HG03196 (cell line): ENCODE data around the gene MMD.
"Not testable (repeated sequence)": the region's sequence is repeated elsewhere in the genome, so short reads cannot be mapped to it uniquely, and the experiment has no call there.

Source experiments
- ATAC-seq: cut with Tn5 transposase; IDR thresholded peaks from one replicate; pipeline ENCODE4 v1.9.1; 2021; ENCODE audit not compliant: unreplicated experiment

The MMD gene, protein sequence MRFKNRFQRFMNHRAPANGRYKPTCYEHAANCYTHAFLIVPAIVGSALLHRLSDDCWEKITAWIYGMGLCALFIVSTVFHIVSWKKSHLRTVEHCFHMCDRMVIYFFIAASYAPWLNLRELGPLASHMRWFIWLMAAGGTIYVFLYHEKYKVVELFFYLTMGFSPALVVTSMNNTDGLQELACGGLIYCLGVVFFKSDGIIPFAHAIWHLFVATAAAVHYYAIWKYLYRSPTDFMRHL

DNA sequence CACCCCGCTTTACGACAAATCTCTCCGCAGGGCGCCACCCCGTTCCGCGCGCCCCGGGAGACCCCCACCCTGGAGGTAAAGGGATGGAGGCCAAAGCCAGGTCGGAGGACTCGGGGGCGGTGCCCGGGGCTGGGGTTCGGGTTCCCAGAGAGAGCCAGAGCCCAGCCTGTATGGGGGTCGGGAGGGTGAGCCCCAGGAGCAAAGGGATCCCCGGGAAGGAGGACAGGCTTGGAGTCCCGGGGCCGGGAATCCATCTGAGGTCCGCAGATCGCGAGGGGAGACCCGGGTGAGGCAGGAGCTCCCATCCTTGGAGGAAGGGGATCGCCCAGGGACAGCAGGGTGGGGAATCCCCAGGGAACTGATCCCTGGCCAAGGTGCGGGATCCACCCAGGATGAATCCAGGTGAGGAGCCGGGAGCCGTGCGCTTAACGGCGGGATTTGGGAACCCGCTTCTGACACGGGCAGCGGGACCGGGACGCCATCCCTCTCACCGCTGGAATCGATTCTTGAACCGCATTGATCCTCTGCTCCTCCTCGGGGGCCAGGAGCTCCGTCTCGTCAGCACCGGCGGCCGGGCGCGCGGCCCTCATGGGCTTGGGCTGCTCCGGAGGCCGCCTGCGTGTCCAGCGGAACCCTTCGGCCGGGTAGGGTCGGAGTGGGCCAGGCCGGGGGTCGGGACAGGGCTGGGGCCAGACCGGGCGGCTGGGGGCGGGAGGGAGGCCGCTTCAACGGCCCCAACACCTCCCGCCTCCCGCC lies at the start of gene MMD:
MMD (minus strand) TSS at position 657 of the 756 bp plus-strand sequence; CDS start at position 517, 140 bp downstream.
- ATAC-seq, result peak; percentile 8

DNA sequence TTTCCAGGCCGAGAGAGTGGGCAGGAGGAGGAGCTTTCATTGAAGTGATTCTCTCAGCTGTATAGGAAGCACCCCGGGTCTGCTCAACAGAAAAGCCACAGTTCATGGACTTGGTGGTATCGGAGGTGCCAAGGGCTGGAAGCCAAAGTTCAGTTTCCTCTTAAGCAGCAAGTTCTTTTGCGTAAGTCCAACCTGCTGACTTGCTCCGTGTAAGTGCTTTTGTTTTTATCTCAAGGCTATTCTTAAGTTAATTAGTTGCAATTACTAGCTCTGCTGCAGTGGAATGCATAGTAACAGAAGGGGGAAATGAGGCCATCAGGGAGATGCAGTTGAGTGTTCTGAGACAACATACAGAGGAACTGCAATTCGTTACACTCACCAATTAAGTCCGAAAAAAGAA lies 45.0 kb upstream of the MMD start:
- ATAC-seq, result no peak

DNA sequence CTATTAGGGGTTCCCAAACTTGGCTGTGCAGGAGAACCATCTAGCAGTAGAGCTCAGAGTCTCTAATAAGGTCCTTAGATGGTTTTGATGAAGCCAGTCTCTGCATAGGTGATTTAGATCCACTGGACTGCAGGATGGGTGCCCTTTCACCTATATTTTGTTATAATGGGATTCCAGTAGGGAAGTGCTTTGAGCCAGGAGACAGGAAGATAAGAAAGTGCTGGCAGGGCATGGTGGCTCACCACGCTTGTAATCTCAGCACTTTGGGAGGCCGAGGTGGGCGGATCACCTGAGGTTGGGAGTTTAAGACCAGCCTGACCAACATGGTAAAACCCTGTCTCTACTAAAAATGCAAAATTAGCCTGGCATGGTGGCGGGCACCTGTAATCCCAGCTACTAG lies 44.1 kb upstream of the MMD start:
- not testable (repeated sequence) for ATAC-seq

DNA sequence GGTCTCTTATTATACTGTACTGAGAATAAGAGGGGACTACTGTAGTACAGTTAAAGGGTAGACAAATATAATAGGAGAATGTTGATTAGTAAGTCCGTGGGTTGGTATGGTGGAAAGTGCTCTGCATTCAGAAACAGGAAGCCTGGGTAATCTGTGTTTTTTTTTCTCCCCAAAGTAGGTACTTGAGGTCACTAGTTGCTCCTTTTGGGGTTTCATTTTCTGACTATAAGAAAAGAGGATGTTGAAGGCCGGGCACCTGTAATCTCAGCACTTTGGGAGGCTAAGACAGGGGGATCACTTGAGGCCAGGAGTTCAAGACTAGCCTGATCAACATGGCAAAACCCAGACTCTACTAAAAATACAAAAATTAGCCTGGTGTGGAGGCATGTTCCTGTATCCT lies 42.0 kb upstream of the MMD start:
- ATAC-seq, result peak; percentile 59

DNA sequence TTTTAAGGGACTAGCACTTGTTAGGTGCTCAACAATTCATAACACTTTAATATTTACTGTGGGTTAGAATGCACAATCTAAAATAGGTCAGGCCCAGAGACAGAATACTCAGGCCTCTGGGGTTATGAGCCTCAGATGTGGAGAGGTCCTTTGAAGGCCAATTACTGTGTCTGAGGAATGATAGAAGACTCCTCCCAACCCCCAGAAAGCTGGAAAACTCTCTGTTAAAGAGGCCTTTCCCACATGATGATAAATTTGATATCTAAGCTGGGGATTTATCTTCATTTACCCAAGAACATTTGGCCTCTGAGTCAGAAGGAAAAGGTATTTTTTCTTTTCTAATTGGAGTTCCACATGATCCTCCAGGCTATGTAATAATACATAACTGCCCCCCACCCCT lies 41.1 kb upstream of the MMD start:
- no peak for ATAC-seq

DNA sequence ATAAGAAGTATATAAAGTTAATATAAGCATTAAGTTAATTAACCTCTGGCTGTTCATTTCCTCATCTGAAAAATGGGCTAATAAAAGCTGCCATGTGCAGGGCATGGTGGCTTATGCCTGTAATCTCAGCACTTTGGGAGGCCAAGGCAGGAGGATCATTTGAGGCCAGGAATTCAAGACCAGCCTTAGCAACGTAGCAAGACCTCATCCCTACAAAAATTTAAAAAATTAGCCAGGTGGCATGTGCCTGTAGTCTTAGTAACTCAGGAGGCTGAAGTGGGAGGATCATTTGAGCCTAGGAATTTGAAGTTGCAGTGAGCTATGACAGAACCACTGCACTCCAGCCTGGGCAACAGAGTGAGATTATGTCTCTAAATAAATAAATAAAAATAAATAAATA lies 40.6 kb upstream of the MMD start:
- no peak for ATAC-seq

DNA sequence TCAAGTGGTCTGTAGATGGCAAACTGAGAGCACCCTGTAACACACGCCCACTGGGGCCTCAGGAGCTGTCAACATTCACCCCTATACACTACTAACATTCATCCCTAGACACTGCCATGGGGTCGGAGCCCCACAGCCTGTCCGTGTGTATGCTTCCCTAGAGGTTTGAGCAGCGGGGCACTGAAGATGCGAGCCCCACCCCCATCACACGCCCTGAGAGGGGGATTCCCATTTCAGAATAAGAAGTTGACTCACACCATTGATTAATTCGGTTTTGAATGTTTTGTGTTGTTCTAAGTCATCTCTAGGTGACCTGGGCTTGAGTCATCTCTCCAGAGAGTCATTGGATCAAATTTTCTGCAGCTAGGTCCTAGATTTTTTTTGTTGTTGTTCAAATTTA lies 37.3 kb upstream of the MMD start:
- peak; percentile 44 for ATAC-seq

DNA sequence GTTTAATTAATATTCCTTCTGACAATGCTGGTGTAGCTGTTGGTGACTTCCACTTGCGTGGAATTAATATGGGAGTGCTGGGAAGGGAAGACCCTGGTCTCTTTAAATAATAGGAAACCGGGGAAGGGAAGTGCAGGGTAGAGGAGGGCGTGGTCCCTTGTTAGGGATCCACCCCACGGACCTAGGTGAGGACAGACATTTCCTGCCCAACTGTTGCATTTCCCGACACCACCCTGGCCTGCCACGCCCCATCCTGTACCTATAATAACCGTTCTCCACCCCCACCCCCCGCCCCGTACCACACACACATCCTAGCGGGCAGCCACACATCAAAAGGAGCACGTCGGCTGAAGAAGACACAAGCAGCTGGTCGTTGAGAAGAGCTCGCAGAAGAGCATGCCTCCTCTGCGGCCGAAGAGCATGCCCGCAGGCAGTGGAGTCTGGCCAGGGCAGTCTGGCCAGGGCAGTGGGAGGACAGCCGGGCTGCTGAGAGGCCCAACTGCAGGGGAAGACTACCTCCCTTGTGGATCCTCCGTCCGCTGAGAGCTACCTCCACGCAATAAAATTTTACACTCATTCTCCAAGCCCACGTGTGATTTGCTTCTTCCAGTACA lies 36.8 kb upstream of the MMD start:
- no peak for ATAC-seq

DNA sequence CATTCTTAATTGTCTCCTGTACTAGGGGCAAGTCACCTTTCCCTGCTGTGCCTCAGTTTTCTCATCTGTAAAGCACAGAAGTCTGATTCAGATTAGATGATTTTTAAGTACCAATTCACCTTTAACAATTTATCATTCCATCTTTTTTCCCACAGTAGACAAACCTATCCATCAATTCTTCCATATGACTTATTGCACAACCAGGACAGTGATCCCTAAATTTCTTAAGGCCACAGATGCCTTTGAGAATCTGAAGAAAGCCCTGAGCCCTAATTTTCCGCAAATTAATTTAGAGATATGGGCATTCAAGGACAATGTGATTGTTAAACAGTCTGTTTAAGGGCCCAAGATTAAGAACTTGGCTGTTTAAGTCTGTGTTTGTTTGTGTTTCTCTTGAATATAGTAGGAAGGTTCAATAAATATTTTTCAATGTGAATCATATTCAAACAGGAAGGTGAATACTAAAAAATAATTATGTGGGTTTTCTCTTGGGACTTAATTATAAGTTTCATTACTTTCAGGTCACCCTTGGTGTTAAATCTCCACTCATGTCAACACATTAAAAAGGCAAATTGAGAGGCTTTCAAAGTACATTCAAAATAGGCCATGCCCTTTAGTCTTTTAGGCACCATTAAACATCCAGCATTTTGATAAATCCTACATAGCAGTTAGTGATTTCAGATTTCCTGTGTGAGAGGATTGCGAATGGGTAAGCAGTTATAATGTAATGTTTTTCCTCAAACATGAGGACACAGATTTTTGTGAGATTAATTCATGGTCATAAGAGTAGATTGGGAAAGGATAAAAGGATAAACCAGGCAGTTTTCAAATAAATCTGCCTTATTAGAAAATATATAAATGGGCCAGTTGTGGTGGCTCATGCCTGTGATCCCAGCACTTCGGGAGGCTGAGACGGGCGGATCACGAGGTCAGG lies 34.9 kb upstream of the MMD start:
- ATAC-seq, result no peak

DNA sequence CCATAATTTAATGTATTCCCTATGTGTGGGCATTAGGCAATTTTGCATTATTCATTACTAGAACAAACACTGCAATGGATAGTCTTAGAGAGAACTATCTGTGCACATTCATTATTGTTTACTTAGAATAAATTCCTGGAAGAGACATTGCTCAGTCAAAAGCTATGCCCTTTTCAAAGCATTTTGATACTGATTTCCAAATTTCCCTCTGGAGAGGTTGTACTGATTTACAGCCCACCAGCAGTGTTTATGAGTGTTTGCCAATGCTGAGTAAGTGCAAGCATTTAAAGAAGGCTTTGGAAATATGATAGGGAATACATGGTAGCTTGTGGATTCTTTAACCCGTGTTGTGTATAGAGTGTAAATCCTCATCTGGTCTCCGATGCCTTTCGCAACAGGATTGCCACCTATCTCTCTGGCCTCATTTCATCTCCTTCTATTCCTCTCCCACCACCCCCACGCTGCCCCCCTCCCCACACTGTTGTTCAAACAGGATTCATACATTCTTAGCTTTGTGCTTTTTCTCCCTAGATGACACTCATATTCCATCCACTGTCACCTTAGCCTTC lies 33.4 kb upstream of the MMD start:
- ATAC-seq, result no peak

DNA sequence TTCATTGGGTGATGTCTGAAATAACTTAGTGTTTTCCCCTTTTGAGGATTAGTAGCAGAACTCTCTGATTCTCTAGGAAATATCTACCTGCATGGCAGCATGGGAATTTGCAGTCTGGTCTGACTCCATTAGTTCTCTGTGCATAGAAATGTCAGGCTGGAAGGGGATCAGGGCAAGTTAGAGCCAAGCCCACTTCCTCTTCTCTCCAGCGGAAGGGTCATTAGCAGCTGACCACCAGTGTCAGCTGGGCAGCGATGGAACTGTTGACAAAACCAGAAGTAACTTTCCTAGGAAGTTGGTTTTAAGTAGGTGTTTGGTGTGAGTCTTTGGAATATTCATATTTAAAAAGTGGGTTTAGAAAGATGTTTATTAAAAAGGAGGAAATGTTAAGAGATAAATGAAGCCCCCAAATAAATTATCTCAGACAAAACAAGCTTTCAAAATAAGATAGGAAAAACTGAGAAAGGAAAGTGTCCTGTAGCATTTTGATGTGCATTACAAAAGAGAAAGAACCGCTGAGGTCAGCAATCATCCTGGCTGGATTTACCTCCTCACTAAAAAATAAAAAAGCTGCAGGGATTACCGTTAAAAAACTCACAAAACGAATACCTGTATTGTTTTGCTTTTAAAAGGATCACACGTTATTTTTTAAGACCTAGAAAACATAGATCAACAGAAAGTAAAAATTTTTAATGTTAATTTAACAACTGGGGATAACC lies 32.4 kb upstream of the MMD start:
- ATAC-seq, result no peak

DNA sequence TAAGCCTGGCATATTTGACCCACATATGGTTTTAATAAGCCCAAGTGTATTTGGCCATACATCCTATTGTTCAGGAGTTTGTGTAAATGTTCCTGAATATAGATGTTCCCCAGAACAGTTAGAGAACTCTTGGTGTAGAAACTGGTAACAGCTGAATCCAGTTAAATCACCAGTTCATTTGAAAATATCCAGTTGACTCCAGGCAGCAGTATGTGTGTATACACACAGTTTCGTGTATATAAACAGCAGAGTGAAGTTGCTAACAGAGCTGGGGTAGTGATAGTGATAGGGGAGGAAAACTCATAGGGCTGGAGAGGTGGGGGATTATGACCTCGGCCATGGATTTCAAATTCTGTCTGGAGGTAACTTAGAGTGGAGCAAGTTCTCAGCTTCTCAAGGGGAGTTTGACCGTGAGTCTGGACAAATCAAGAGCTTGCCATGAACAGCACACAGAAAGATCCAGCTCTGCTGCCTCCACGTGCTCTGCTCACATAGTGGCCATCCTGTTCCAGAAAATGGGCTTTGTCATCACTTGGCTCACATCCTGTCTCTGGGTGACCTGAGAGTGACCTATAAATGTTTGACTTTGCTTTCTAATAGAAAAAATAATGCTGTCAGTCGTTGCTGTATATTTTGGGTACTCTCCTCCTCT lies 30.6 kb upstream of the MMD start:
- peak; percentile 76 for ATAC-seq

DNA sequence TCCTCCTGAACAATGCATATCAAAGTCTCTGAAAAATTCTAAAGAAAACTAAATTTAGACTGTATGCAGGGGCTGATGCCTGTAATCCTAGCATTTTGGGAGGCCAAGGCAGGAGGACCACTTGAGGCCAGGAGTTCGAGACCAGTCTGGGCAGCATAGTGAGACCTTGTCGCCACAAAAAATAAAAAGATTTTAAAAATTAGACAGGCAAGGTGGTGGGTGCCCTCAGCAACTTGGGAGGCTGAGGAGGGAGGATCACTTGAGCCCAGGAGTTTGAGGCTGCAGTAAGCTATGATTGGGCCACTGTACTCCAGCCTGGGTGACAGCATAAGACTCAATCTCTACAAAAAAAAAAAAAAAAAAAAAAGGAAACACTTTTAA lies 30.1 kb upstream of the MMD start:
- no peak for ATAC-seq

DNA sequence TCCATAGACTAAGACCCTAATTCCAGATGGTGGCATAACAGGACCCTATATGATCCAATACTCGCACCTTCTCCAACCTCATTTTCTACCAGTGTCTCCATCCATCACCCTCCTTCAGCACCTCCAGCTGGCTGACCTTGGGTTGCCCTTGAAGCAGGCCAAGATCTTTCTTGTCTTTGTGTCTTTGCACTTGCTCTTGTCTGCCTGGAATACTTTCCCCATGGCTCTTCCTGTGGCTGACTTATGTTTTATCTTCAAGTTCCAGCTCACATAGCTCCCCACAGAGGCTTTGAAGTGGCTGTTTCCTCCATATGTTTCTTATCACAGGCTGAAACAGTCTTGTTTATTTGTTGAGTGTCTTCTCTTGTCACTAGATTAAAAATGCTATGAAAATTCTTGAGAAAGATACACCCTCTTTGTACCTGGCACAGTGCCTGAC lies 29.6 kb upstream of the MMD start:
- no peak for ATAC-seq

DNA sequence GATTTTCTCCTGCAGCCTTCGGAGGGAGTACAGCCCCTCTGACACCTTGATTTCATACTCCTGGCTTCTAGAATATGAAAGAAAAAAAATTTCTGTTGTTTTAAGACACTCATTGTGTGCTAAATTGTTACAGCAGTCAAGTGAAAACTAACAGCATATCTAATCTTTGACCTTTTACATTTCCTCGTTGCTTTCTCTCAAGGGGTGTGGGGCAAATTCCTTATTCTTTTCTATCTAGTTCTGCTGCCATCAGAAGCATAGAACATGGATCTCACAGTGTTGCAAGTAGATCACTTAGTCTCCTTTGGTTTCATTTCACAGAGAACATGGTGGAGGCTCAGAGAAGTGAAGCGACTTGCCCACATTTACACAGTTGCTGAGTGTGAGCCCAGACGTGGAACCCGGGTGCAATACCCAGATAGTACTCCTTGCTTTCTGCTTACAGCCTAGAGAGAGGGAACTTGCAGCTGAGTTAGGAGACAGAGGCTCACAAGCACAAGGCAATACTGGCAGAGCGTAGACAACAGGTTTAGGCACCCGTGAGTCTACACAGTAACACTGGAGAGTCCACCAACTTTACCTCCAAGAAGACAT lies 28.7 kb upstream of the MMD start:
- no peak for ATAC-seq

DNA sequence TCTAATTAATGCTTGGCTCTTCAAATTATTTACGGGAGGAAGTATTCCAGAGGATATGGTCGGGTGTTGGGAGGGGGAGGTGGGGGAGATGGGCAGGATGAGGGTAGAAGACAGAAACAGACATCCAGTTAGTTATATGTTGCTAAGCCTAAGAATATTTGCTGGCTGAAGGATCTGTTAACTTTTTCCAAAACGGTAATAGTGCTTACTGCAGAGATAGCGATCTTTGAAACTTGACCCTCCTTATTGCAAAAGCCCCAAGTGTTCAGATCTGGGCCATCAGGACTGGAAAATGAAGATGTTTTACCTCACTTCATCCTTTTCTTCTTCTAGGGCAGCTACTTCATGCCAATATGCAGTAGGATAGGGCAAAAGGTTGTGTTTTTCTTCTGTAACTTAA lies 27.0 kb upstream of the MMD start:
- ATAC-seq, result no peak

DNA sequence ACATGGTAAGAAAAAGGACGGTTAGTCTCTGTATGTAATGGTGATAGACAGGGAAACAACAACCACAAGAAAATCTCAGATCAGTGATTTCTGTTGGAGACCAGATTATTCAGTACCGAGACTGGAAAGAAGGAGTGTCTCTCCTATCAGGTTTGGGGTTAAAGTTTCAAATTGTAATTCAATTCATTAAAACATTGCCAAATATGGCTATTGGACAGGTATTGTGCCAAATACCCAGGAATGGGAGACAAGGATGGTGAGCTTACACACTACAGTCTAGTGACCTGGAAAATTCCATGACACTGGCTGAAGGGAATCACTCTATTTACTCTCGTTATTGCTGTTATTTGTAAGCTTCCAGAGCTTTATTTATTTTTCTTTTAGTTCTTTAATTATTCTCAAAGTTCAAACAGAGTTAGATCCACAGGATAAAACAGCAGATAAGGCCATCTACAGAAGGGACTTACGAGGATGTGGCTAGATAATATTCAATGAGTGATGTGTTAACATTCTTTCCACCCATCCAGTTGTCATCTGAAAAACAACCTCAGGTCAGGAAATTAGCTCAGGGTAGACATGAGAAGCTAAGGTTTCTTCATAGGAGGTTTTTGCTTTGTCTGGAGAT lies 25.1 kb upstream of the MMD start:
- no peak for ATAC-seq

DNA sequence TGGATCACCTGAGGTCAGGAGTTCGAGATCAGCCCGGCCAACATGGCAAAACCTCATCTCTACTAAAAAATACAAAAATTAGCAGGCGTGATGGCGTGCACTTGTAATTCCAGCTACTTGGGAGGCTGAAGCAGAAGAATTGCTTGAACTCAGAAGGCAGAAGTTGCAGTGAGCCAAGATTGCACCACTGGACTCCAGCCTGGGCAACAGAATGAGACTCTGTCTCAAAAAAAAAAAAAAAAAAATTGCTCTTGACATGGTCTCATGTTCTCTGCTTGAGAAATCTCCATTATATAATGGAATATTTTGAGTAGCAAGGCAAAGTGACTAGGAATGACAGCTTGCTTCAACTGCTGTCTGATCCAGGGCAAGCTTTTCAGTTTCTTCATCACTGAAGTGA lies 24.4 kb upstream of the MMD start:
- ATAC-seq, result not testable (repeated sequence)
